Mesenchymal stem cell (in vitro differentiated cells and primary cell): ENCODE results near the gene CELSR1.

ENCODE experiments used
- DNase-seq: peaks from one replicate; pipeline ENCODE4 v3.0.0-alpha.2; 2013
- H2AFZ ChIP-seq: one replicate; pipeline ENCODE4 v1.6.1; 2013; ENCODE audit warnings: low read depth, mild to moderate bottlenecking, control low read depth, inconsistent platforms, low read length, moderate library complexity
- H2AK5ac ChIP-seq: 2 replicates; pipeline ENCODE4 v1.6.1; 2013; ENCODE audit warnings: low read length, moderate library complexity, mild to moderate bottlenecking, inconsistent platforms; ENCODE audit not compliant: severe bottlenecking
- H2BK120ac ChIP-seq: one replicate; pipeline ENCODE4 v1.6.1; 2013; ENCODE audit warnings: low read depth, mild to moderate bottlenecking, inconsistent platforms, low read length, moderate library complexity
- H2BK12ac ChIP-seq, 2 experiments: one replicate each; pipeline ENCODE4 v1.6.1; 2013; ENCODE audit warnings: inconsistent platforms in 2 of 2, low read length in 2 of 2, mild to moderate bottlenecking in 2 of 2, moderate library complexity in 2 of 2, control low read depth in 1 of 2
- H2BK15ac ChIP-seq: one replicate; pipeline ENCODE4 v1.6.1; 2013; ENCODE audit warnings: mild to moderate bottlenecking, low read depth, inconsistent platforms; ENCODE audit not compliant: poor library complexity, severe bottlenecking
- H2BK5ac ChIP-seq: 2 replicates; pipeline ENCODE4 v1.6.1; 2013; ENCODE audit warnings: low read depth, mild to moderate bottlenecking, low read length, control low read depth, inconsistent platforms; ENCODE audit not compliant: poor library complexity, severe bottlenecking
- H3K14ac ChIP-seq, 2 experiments: one replicate each; pipeline ENCODE4 v1.6.1; 2013; ENCODE audit warnings: inconsistent platforms in 2 of 2, low read length in 2 of 2, control low read depth in 1 of 2, mild to moderate bottlenecking in 1 of 2, moderate library complexity in 1 of 2
- H3K18ac ChIP-seq, 2 experiments: one replicate each; pipeline ENCODE4 v1.6.1; 2013; ENCODE audit warnings: inconsistent platforms in 2 of 2, low read length in 2 of 2, control low read depth in 1 of 2, low read depth in 1 of 2, mild to moderate bottlenecking in 1 of 2
- H3K23ac ChIP-seq, 2 experiments: one replicate each; pipeline ENCODE4 v1.6.1; 2013; ENCODE audit warnings: inconsistent platforms in 2 of 2, low read length in 2 of 2, mild to moderate bottlenecking in 2 of 2, moderate library complexity in 2 of 2, control low read depth in 1 of 2
- H3K27ac ChIP-seq: 2 replicates; pipeline ENCODE4 v1.5.1; 2013; ENCODE audit warnings: mild to moderate bottlenecking, moderate library complexity, low read length, control low read depth, inconsistent platforms; ENCODE audit not compliant: poor library complexity, severe bottlenecking
- H3K27me3 ChIP-seq, 2 experiments: 2 replicates each; pipeline versions ENCODE4 v1.6.1 to v1.7.0; 2013; ENCODE audit warnings: low read length in 2 of 2, mild to moderate bottlenecking in 2 of 2, moderate library complexity in 2 of 2, control low read depth in 1 of 2, inconsistent platforms in 1 of 2; ENCODE audit not compliant: control insufficient read depth in 1 of 2, insufficient read depth in 1 of 2
- H3K36me3 ChIP-seq, 2 experiments: 2 replicates each; pipeline versions ENCODE4 v1.6.1 to v1.7.0; 2013; ENCODE audit warnings: low read length in 2 of 2, control low read depth in 1 of 2, inconsistent platforms in 1 of 2, low read depth in 1 of 2, mild to moderate bottlenecking in 1 of 2; ENCODE audit not compliant: insufficient read depth in 2 of 2, control insufficient read depth in 1 of 2
- H3K4ac ChIP-seq, 2 experiments: one replicate each; pipeline ENCODE4 v1.6.1; 2013; ENCODE audit warnings: inconsistent platforms in 2 of 2, low read length in 2 of 2, mild to moderate bottlenecking in 2 of 2, moderate library complexity in 2 of 2, control low read depth in 1 of 2, low read depth in 1 of 2
- H3K4me1 ChIP-seq: 2 replicates; pipeline ENCODE4 v1.6.1; 2013; ENCODE audit warnings: low read depth, low read length, control low read depth; ENCODE audit not compliant: control insufficient read depth, insufficient read depth
- H3K4me2 ChIP-seq: 2 replicates; pipeline ENCODE4 v1.6.1; 2013; ENCODE audit warnings: low read length, mild to moderate bottlenecking, inconsistent platforms; ENCODE audit not compliant: poor library complexity, severe bottlenecking
- H3K4me3 ChIP-seq, 2 experiments: 2 replicates each; pipeline versions ENCODE4 v1.5.1 to v1.7.0; 2013; ENCODE audit warnings: low read length in 2 of 2, mild to moderate bottlenecking in 2 of 2, control low read depth in 1 of 2, low read depth in 1 of 2; ENCODE audit not compliant: insufficient read depth in 1 of 2
- H3K79me1 ChIP-seq: replicated peaks from 2 replicates; pipeline ENCODE4 v1.6.1; 2013; ENCODE audit warnings: mild to moderate bottlenecking, control low read depth, low read length, inconsistent platforms; ENCODE audit not compliant: poor library complexity, severe bottlenecking
- H3K9ac ChIP-seq: 2 replicates; pipeline ENCODE4 v1.7.0; 2013; ENCODE audit warnings: mild to moderate bottlenecking, low read length, moderate library complexity
- H3K9me3 ChIP-seq: 2 replicates; pipeline ENCODE4 v1.7.0; 2013; ENCODE audit warnings: mild to moderate bottlenecking, low read length; ENCODE audit not compliant: control insufficient read depth
- H4K8ac ChIP-seq: one replicate; pipeline ENCODE4 v1.6.1; 2013; ENCODE audit warnings: inconsistent platforms, mild to moderate bottlenecking, low read length, moderate library complexity
- H4K91ac ChIP-seq: one replicate; pipeline ENCODE4 v1.6.1; 2013; ENCODE audit warnings: mild to moderate bottlenecking, low read length, inconsistent platforms
- WGBS: methylation state at CpG from one replicate; pipeline ENCODE4 v1.1.7; 2013; ENCODE audit warnings: mixed read lengths; 5-methylcytosine and 5-hydroxymethylcytosine counted together

Gene CELSR1

GRCh38 chr22:46476547-46476941 lies 60.9 kb downstream of the CELSR1 start:
- Histone ChIP-seq H3K27ac (no peak overlapping the region), H3K4ac (no peak overlapping the region), H2BK120ac (no peak overlapping the region), H3K27me3 (peaks cover 0 to 77% of the 10 kb centered on the region in 2 experiments), H3K9me3 (peaks cover 9% of the 10 kb centered on the region), H3K36me3 (peaks cover 0 to 14% of the 10 kb centered on the region in 2 experiments), H2BK12ac (no peak overlapping the region), H3K79me1 (peaks cover 30% of the 10 kb centered on the region), H3K4me2 (no peak overlapping the region), H3K4me1 (peaks cover 19% of the 10 kb centered on the region), H4K91ac (no peak overlapping the region), H3K4me3 (no peak overlapping the region), H3K9ac (no peak overlapping the region), H4K8ac (no peak overlapping the region), H3K23ac (no peak overlapping the region), H2AK5ac (no peak overlapping the region), H2BK15ac (no peak overlapping the region), H2BK5ac (no peak overlapping the region), H3K18ac (no peak overlapping the region), H3K14ac (no peak overlapping the region), H2AFZ (no peak overlapping the region)
- 95% methylated on average over 6 of the region's 8 CpGs for WGBS
- DNase-seq = no peak

- Histone ChIP-seq H2AK5ac (no peak overlapping the region), H2BK120ac (no peak overlapping the region), H3K23ac (no peak overlapping the region), H2BK5ac (no peak overlapping the region), H3K79me1 (peaks cover 28% of the 10 kb centered on the region), H3K9ac (no peak overlapping the region), H3K18ac (no peak overlapping the region), H4K8ac (no peak overlapping the region), H2BK12ac (no peak overlapping the region), H3K14ac (no peak overlapping the region), H3K4me1 (peaks cover 18% of the 10 kb centered on the region), H3K36me3 (peaks cover 0 to 14% of the 10 kb centered on the region in 2 experiments), H3K9me3 (peaks cover 9% of the 10 kb centered on the region), H3K27me3 (peaks cover 0 to 65% of the 10 kb centered on the region in 2 experiments), H3K4ac (no peak overlapping the region), H3K4me2 (no peak overlapping the region), H2AFZ (no peak overlapping the region), H2BK15ac (no peak overlapping the region), H3K4me3 (no peak overlapping the region), H4K91ac (no peak overlapping the region), H3K27ac (no peak overlapping the region)
- no peak for DNase-seq
- 91% methylated on average over 16 of the region's 20 CpGs for WGBS
These were observed 63.4 kb downstream of the CELSR1 start for GRCh38 chr22:46473896-46474557.

- Histone ChIP-seq H2AFZ (no peak overlapping the region), H3K36me3 (peaks cover 0 to 14% of the 10 kb centered on the region in 2 experiments), H2BK120ac (no peak overlapping the region), H2BK12ac (no peak overlapping the region), H3K18ac (no peak overlapping the region), H4K8ac (no peak overlapping the region), H2BK15ac (no peak overlapping the region), H3K23ac (no peak overlapping the region), H3K14ac (no peak overlapping the region), H2BK5ac (no peak overlapping the region), H3K9ac (no peak overlapping the region), H3K4ac (no peak overlapping the region), H3K9me3 (peaks cover 9% of the 10 kb centered on the region), H3K4me3 (no peak overlapping the region), H3K79me1 (peaks cover 24% of the 10 kb centered on the region), H3K27ac (no peak overlapping the region), H3K4me1 (peaks cover 14% of the 10 kb centered on the region), H3K27me3 (peaks cover 0 to 66% of the 10 kb centered on the region in 2 experiments), H3K4me2 (no peak overlapping the region), H4K91ac (no peak overlapping the region), H2AK5ac (no peak overlapping the region)
- DNase-seq = no peak
- 91% methylated on average over 28 of the region's 28 CpGs for WGBS
These were observed 64.2 kb downstream of the CELSR1 start for GRCh38 chr22:46473021-46473779.

GRCh38 chr22:46472722-46473016 lies 64.8 kb downstream of the CELSR1 start:
- Histone ChIP-seq H3K14ac (no peak overlapping the region), H3K79me1 (peaks cover 19% of the 10 kb centered on the region), H3K36me3 (peaks cover 0 to 14% of the 10 kb centered on the region in 2 experiments), H3K4me2 (no peak overlapping the region), H3K9me3 (peaks cover 9% of the 10 kb centered on the region), H2BK12ac (no peak overlapping the region), H2AFZ (no peak overlapping the region), H2BK5ac (no peak overlapping the region), H3K4ac (no peak overlapping the region), H2BK120ac (no peak overlapping the region), H4K8ac (no peak overlapping the region), H3K23ac (no peak overlapping the region), H2AK5ac (no peak overlapping the region), H3K4me1 (peaks cover 14% of the 10 kb centered on the region), H3K27ac (no peak overlapping the region), H3K9ac (no peak overlapping the region), H3K27me3 (peaks cover 0 to 65% of the 10 kb centered on the region in 2 experiments), H4K91ac (no peak overlapping the region), H3K18ac (no peak overlapping the region), H3K4me3 (no peak overlapping the region), H2BK15ac (no peak overlapping the region)
- WGBS = 94% methylated on average over 7 of the region's 8 CpGs
- DNase-seq = no peak
